ENCODE results near the gene TPRG1.

The TPRG1 gene, protein sequence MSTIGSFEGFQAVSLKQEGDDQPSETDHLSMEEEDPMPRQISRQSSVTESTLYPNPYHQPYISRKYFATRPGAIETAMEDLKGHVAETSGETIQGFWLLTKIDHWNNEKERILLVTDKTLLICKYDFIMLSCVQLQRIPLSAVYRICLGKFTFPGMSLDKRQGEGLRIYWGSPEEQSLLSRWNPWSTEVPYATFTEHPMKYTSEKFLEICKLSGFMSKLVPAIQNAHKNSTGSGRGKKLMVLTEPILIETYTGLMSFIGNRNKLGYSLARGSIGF

GRCh38 chr3:189171707-189172106, at the start of gene TPRG1:
Gene TPRG1 (plus strand): TSS chr3:189171971. CDS start chr3:189207385, 35,414 bp downstream.
- no peak within 1 kb of the TSS for H3K27ac ChIP-seq
- TF ChIP-seq ZFX (IDR thresholded peaks at IDR 0.05) (no peak), CTCF (conservative IDR thresholded peaks at IDR 0.05) (no peak)

DNA sequence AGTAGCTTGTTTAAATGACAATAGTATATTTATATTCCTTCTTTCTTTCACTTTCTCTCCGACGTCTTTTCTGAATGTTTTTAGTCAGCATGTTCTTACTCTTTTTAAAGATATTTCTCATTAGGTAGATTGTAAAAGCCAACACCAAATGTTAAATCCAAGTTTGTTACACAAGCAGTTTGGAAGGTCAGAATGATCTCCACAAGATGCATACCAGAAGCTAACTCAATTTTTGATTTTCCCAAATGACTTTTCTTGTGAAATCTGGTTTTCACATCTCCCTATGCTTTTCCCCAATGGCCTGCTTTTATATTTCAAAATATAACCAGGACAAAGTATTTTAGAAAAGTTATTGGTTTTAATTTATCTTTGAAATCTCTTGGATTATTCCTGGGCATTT, 49.7 kb upstream of the TPRG1 start:
- H3K27ac ChIP-seq = no peak overlapping the region
- TF ChIP-seq CTCF (conservative IDR thresholded peaks at IDR 0.05) = no peak
- no peak for TF ChIP-seq ZFX (IDR thresholded peaks at IDR 0.05)

- TF ChIP-seq CTCF (conservative IDR thresholded peaks at IDR 0.05) (no peak), ZFX (IDR thresholded peaks at IDR 0.05) (no peak)
Observed at GRCh38 chr3:189122526-189123205, 49.1 kb upstream of the TPRG1 start.

GRCh38 chr3:189123595-189124387, 48.0 kb upstream of the TPRG1 start:
- no peak for TF ChIP-seq ZFX (IDR thresholded peaks at IDR 0.05)
- TF ChIP-seq CTCF (conservative IDR thresholded peaks at IDR 0.05) = no peak
- H3K27ac ChIP-seq = no peak overlapping the region

More at GRCh38 chr3:189122526-189123205, 49.1 kb upstream of the TPRG1 start:
- no peak overlapping the region for H3K27ac ChIP-seq

DNA sequence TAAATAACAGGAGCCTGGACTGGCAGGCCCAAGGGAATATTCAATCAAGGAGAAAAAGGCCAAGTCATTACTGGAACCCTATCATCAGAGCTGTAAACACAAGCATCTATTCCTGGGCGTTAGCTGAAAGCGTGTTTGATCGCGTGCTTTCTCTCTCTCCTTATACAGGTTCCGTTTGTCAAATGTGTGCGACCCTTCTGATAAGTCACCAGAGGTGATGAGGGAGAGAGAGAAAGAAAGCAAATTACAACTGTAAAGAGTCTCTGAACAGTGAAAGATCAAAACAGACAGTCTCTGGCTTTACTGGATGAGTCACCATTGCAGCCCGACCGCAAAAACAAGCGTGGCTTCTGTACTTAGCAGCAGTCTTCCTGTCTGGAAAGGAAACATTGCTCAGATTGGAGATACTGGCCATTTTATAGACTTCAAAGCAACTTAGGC, 39.5 kb upstream of the TPRG1 start:
- no peak for TF ChIP-seq CTCF (conservative IDR thresholded peaks at IDR 0.05)
- TF ChIP-seq ZFX (IDR thresholded peaks at IDR 0.05) = no peak
- H3K27ac ChIP-seq = no peak overlapping the region; the same call in 1 of the 2 replicates

DNA sequence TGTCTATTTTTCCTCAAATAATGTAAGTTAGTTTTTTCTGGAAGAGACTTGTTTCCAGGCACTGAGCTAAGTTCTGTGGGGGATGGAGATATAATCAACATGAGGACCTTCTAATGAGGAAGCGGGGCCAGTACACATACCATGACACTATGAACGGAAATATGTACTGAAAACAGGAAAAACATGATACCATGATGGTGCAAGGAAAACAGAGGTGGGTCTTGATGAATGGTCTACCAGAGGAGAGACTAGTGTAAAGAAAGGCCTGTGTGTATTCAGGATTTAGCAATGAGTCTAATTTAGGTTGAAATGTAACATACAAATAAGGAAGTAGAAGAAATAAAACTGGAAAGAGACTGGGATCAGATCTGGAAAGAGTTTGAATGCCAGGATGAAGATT, 38.9 kb upstream of the TPRG1 start:
- TF ChIP-seq ZFX (IDR thresholded peaks at IDR 0.05) = no peak
- no peak for TF ChIP-seq CTCF (conservative IDR thresholded peaks at IDR 0.05)
- H3K27ac ChIP-seq = no peak overlapping the region

DNA sequence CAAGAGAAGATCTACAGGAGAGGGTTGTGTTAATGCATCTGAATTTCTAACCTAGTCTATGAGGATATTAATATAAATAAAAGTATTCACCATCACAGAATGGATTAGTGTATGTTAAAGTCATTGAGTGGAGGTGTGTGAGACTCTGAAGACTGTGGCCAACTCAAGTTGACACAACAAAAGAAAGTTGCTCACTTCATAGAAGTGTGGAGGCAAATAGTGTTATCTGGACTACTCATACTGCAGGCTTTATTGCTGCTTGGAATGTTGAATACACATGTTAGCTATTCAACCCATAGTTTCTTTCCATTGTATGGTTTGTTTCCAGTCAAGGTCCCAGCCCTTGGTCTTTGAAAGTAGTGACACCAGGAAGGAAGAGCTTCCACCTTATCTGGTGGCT, 38.0 kb upstream of the TPRG1 start:
- no peak overlapping the region for H3K27ac ChIP-seq
- TF ChIP-seq CTCF (conservative IDR thresholded peaks at IDR 0.05) (no peak), ZFX (IDR thresholded peaks at IDR 0.05) (no peak)
